ENCODE results near the gene GRK5.

GRK5 gene

DNA sequence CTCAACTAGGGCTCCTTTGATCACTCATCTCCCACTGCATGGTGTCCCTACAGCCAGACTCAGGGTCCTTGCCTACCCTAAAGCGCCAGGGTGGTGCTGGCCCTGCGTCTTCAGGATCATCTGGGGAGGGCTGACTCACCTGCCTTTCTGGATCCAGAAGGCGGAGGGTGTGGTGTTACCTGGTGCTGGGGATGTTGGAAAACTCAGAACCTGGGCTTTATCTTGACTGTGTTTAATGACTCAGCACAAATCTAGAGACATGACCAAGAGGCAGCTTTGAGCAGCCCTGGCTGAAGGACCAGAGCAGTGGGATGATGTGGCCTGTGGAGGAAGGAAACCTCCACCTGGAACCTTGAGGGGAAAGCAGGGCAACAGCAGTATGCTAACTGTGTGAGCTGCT lies 96.5 kb downstream of the GRK5 start:
- Histone ChIP-seq H3K4me3 (ENCODE audit: low read depth, low read length) (no peak overlapping the region), H3K9me3 (no peaks in the 10 kb centered on the region), H3K4me1 (no peaks in the 10 kb centered on the region), H3K27me3 (no peaks in the 10 kb centered on the region), H3K36me3 (no peaks in the 10 kb centered on the region)
- no peak for DNase-seq
- TF ChIP-seq, protein P1, sequence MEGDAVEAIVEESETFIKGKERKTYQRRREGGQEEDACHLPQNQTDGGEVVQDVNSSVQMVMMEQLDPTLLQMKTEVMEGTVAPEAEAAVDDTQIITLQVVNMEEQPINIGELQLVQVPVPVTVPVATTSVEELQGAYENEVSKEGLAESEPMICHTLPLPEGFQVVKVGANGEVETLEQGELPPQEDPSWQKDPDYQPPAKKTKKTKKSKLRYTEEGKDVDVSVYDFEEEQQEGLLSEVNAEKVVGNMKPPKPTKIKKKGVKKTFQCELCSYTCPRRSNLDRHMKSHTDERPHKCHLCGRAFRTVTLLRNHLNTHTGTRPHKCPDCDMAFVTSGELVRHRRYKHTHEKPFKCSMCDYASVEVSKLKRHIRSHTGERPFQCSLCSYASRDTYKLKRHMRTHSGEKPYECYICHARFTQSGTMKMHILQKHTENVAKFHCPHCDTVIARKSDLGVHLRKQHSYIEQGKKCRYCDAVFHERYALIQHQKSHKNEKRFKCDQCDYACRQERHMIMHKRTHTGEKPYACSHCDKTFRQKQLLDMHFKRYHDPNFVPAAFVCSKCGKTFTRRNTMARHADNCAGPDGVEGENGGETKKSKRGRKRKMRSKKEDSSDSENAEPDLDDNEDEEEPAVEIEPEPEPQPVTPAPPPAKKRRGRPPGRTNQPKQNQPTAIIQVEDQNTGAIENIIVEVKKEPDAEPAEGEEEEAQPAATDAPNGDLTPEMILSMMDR (IDR thresholded peaks at IDR 0.05; ENCODE audit: low read depth, low read length) = no peak

DNA sequence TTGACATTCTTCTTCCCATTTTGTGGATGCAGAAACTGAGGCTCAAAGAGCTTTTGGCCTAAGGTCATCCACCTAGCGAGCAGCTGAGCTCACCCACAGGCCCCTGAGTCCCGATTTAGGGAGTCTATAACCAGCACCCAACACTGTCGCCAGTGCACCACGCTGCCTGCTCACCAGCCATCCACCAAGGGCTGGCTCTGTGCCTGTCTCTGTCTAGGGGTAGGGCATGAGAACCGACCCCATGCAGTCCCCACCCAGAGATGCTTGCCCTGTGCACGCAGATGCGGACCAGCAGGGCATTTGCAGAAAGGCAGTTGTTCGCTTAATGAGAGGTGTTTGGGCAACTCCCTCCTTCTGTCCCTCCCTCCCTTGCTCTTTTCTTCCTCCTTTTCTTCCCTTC lies 97.2 kb downstream of the GRK5 start:
- Histone ChIP-seq H3K4me1 (no peaks in the 10 kb centered on the region), H3K27me3 (no peaks in the 10 kb centered on the region), H3K36me3 (no peaks in the 10 kb centered on the region), H3K4me3 (ENCODE audit: low read depth, low read length) (no peak overlapping the region), H3K9me3 (no peaks in the 10 kb centered on the region)
- no peak for DNase-seq
- TF ChIP-seq, protein P1 (IDR thresholded peaks at IDR 0.05; ENCODE audit: low read depth, low read length) = no peak

DNA sequence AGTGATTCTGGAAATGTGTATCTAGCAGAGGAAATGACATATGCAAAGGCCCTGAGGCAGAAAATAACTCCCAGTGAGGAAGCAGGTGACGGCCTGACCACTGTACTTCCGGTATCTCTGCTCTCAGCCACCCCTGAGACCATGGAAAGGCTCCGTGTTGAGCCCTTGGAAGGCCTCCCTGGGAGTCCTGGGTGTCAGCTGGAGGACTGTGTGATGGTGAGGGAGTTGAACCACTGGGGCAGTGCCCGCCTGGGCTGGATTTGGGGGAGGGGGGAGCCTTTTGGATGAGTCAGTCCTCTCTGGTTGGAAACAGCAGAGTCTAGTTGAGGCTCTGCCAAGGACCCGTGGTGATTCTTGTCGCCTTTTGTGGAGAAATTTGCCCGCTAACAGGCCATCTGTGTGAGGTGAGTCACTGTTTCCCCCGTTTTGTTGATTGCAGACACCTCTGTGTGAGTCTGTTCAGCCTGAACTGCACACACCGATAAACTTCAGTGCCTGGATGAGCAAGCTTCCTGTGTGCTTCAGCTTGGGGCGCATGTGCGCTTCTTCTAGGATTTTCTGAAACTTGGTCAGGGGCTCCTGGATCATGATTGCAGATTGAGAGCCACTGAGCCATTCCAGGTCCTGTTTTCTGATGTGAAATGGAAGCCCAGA lies 98.6 kb downstream of the GRK5 start:
- TF ChIP-seq, protein P1 (IDR thresholded peaks at IDR 0.05; ENCODE audit: low read depth, low read length) = no peak
- H3K27me3 ChIP-seq = no peaks in the 10 kb centered on the region
- no peaks in the 10 kb centered on the region for H3K9me3 ChIP-seq
- DNase-seq = peak; percentile 30
- no peaks in the 10 kb centered on the region for H3K36me3 ChIP-seq
- H3K4me1 ChIP-seq = no peaks in the 10 kb centered on the region
- H3K4me3 ChIP-seq (ENCODE audit: low read depth, low read length) = no peak overlapping the region

DNA sequence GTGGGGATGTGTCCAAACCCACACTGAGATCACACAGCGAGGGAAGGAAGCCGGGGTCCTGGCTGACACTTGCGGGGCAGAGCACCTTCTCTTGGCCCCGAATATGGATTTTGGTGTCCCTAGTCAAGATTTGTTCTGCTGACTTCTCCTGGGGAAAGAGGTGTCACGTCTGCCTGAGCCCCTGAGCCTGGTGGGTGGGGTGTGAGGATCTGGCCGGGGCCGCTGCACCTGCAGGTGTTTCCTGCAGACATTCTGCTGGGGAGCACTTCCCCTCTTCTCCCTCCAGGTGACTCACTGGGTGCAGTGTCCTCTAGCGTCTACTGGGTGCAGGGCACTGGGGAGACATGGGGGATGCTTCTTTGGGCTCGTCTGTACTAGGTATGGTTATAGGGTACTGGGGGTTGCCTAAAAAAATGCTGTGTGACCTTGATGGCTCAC lies 99.2 kb downstream of the GRK5 start:
- H3K4me1 ChIP-seq = no peaks in the 10 kb centered on the region
- no peak overlapping the region for H3K4me3 ChIP-seq (ENCODE audit: low read depth, low read length)
- TF ChIP-seq, protein P1 (IDR thresholded peaks at IDR 0.05; ENCODE audit: low read depth, low read length) = no peak
- DNase-seq = no peak
- H3K9me3 ChIP-seq = no peaks in the 10 kb centered on the region
- no peaks in the 10 kb centered on the region for H3K27me3 ChIP-seq
- H3K36me3 ChIP-seq = no peaks in the 10 kb centered on the region

DNA sequence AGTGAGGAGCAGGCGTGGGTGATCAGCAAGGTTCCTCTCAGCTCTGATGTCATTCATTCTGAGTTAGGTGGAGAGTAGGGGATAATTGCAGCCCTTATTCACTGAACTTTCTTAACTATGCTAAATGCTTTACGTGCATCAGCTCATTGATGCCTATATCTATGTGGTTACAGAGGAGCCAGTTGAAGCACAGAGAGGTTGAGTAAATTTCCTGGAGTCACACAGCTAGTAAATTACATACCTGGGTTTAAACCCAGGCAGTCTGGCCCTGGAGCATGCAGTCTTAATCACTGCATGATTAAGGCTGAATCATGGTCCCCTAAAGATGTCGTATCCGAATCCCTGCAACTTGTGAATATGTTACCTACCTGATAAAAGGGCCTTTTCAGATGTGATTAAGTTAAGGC lies 99.6 kb downstream of the GRK5 start:
- no peak overlapping the region for H3K4me3 ChIP-seq (ENCODE audit: low read depth, low read length)
- DNase-seq = no peak
- H3K9me3 ChIP-seq = no peaks in the 10 kb centered on the region
- H3K27me3 ChIP-seq = no peaks in the 10 kb centered on the region
- no peaks in the 10 kb centered on the region for H3K4me1 ChIP-seq
- TF ChIP-seq, protein P1 (IDR thresholded peaks at IDR 0.05; ENCODE audit: low read depth, low read length) = no peak
- H3K36me3 ChIP-seq = no peaks in the 10 kb centered on the region

DNA sequence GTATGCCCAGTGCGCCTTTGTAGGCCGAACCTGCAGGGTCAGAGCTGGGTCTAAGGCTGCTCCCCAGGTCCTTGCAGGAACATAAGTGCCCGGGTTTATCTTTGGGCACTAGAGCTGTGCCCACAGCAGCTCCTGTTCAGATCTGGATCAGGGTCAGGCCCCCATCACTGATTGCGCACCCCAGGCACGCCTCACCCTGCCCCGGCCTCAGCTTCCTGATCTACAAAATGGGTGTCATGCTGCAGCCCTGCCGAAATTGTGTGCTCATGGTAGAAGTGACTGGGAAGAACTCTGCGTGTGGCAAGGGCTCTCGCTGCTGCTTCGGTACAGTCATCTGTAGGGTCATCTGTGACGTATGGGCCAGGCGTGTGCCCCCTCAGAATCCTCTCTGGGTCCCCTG lies 100.7 kb downstream of the GRK5 start:
- Histone ChIP-seq H3K36me3 (no peaks in the 10 kb centered on the region), H3K27me3 (no peaks in the 10 kb centered on the region), H3K9me3 (no peaks in the 10 kb centered on the region), H3K4me1 (no peaks in the 10 kb centered on the region), H3K4me3 (ENCODE audit: low read depth, low read length) (no peak overlapping the region)
- no peak for DNase-seq
- TF ChIP-seq, protein P1 (IDR thresholded peaks at IDR 0.05; ENCODE audit: low read depth, low read length) = no peak
